Neuronal stem cell (in vitro differentiated cells): ENCODE results near the gene TCFL5.

Experiments
- DNase-seq: peaks from one replicate; pipeline ENCODE4 v3.0.0-alpha.2; 2013; ENCODE audit warnings: low spot score
- H2AFZ ChIP-seq: one replicate; pipeline ENCODE4 v1.6.1; 2013; ENCODE audit warnings: mild to moderate bottlenecking, low read length, inconsistent platforms
- H2AK5ac ChIP-seq: 2 replicates; pipeline ENCODE4 v1.6.1; 2013; ENCODE audit warnings: low read depth, mild to moderate bottlenecking, inconsistent platforms, low read length, moderate library complexity, mixed read lengths
- H2BK120ac ChIP-seq: 2 replicates; pipeline ENCODE4 v1.6.1; 2013; ENCODE audit warnings: low read depth, mild to moderate bottlenecking, inconsistent platforms, low read length, moderate library complexity, mixed read lengths
- H2BK12ac ChIP-seq: one replicate; pipeline ENCODE4 v1.6.1; 2013; ENCODE audit warnings: low read length, inconsistent platforms
- H2BK15ac ChIP-seq: 2 replicates; pipeline ENCODE4 v1.6.1; 2013; ENCODE audit warnings: mild to moderate bottlenecking, low read length, inconsistent platforms, mixed read lengths
- H2BK5ac ChIP-seq: one replicate; pipeline ENCODE4 v1.6.1; 2013; ENCODE audit warnings: inconsistent platforms, mild to moderate bottlenecking, low read length, moderate library complexity
- H3K14ac ChIP-seq: one replicate; pipeline ENCODE4 v1.6.1; 2013; ENCODE audit warnings: low read length, inconsistent platforms
- H3K18ac ChIP-seq: 2 replicates; pipeline ENCODE4 v1.6.1; 2013; ENCODE audit warnings: low read length, inconsistent platforms
- H3K23ac ChIP-seq: 2 replicates; pipeline ENCODE4 v1.6.1; 2013; ENCODE audit warnings: low read depth, mild to moderate bottlenecking, mixed read lengths, low read length, inconsistent platforms; ENCODE audit not compliant: poor library complexity
- H3K27ac ChIP-seq: replicated peaks from 3 replicates; pipeline ENCODE4 v1.5.1; 2013; ENCODE audit warnings: low read length, inconsistent platforms
- H3K27me3 ChIP-seq, 3 experiments: 2 replicates each; pipeline ENCODE4 v1.6.1; 2013; ENCODE audit warnings: low read length in 3 of 3, mild to moderate bottlenecking in 2 of 3, inconsistent platforms in 1 of 3, low read depth in 1 of 3, mixed read lengths in 1 of 3, moderate library complexity in 1 of 3; ENCODE audit not compliant: control insufficient read depth in 3 of 3, insufficient read depth in 3 of 3
- H3K36me3 ChIP-seq, 2 donors: replicated peaks in 1 of 2; 2 replicates each; pipeline ENCODE4 v1.6.1; 2013; ENCODE audit warnings: low read length in 2 of 2; ENCODE audit not compliant: control insufficient read depth in 2 of 2, insufficient read depth in 2 of 2
- H3K4ac ChIP-seq: 2 replicates; pipeline ENCODE4 v1.6.1; 2013; ENCODE audit warnings: inconsistent platforms, mild to moderate bottlenecking, low read length, moderate library complexity
- H3K4me1 ChIP-seq, 2 donors: 1 replicate in 1 of 2; 2 replicates in 1 of 2; pipeline ENCODE4 v1.6.1; 2013; ENCODE audit warnings: low read length in 2 of 2, low read depth in 1 of 2; ENCODE audit not compliant: control insufficient read depth in 2 of 2, insufficient read depth in 1 of 2
- H3K4me2 ChIP-seq: one replicate; pipeline ENCODE4 v1.6.1; 2013; ENCODE audit warnings: mild to moderate bottlenecking, low read length, inconsistent platforms; ENCODE audit not compliant: insufficient read depth, poor library complexity, severe bottlenecking
- H3K4me3 ChIP-seq, 2 donors: 2 replicates each; pipeline ENCODE4 v1.5.1; 2013; ENCODE audit warnings: low read length in 2 of 2, mild to moderate bottlenecking in 2 of 2, inconsistent platforms in 1 of 2, moderate library complexity in 1 of 2
- H3K79me1 ChIP-seq: one replicate; pipeline ENCODE4 v1.6.1; 2013; ENCODE audit warnings: low read depth, mild to moderate bottlenecking, inconsistent platforms, low read length, moderate library complexity
- H3K9ac ChIP-seq: one replicate; pipeline ENCODE4 v1.6.1; 2013; ENCODE audit warnings: mild to moderate bottlenecking, low read depth, low read length, inconsistent platforms; ENCODE audit not compliant: poor library complexity
- H3K9me3 ChIP-seq, 2 donors: replicated peaks in 1 of 2; 2 replicates each; pipeline versions ENCODE3 to v1.6.1; 2013; ENCODE audit warnings: low read length in 2 of 2, mild to moderate bottlenecking in 2 of 2, inconsistent platforms in 1 of 2, low read depth in 1 of 2, mixed read lengths in 1 of 2, moderate library complexity in 1 of 2; ENCODE audit not compliant: control insufficient read depth in 2 of 2, insufficient read depth in 1 of 2
- H4K8ac ChIP-seq: one replicate; pipeline ENCODE4 v1.6.1; 2013; ENCODE audit warnings: low read depth, mild to moderate bottlenecking, inconsistent platforms, low read length, moderate library complexity
- H4K91ac ChIP-seq: one replicate; pipeline ENCODE4 v1.6.1; 2013; ENCODE audit warnings: low read length, low read depth, mild to moderate bottlenecking, inconsistent platforms; ENCODE audit not compliant: poor library complexity
- WGBS, 2 donors: extraction: QIAGEN DNeasy Blood & Tissue Kit; methylation state at CpG; one replicate each; pipeline ENCODE4 v1.1.7; 2013; ENCODE audit warnings: missing lambda C conversion rate in 2 of 2, mixed read lengths in 1 of 2; ENCODE audit not compliant: insufficient read length in 2 of 2, insufficient replicate concordance in 1 of 2; ENCODE audit errors: extremely low coverage in 2 of 2; 5-methylcytosine and 5-hydroxymethylcytosine counted together

Gene TCFL5

GRCh38 chr20:62908971-62909791 lies 47.6 kb upstream of the TCFL5 start:
- no peak overlapping the region for H2AK5ac ChIP-seq
- no peak overlapping the region for H3K27ac ChIP-seq
- no peaks in the 10 kb centered on the region for H3K9me3 ChIP-seq
- no peak overlapping the region for H3K4ac ChIP-seq
- H2BK15ac ChIP-seq = no peak overlapping the region
- H3K18ac ChIP-seq = no peak overlapping the region
- H3K27me3 ChIP-seq = no peaks in the 10 kb centered on the region
- DNase-seq = no peak
- H4K91ac ChIP-seq = no peak overlapping the region
- H3K36me3 ChIP-seq = peaks cover 68 to 99% of the 10 kb centered on the region in 2 donors
- H3K14ac ChIP-seq = no peak overlapping the region
- no peak overlapping the region for H2BK12ac ChIP-seq
- no peak overlapping the region for H3K4me3 ChIP-seq
- H3K23ac ChIP-seq = no peak overlapping the region
- no CpG with 5 or more reads among the region's 18 CpGs for WGBS, 2 donors
- no peak overlapping the region for H2BK5ac ChIP-seq
- H3K79me1 ChIP-seq = peaks cover 13% of the 10 kb centered on the region
- peaks cover 0 to 4% of the 10 kb centered on the region in 2 donors for H3K4me1 ChIP-seq
- H3K4me2 ChIP-seq = no peak overlapping the region
- H2AFZ ChIP-seq = no peak overlapping the region
- H2BK120ac ChIP-seq = no peak overlapping the region
- no peak overlapping the region for H3K9ac ChIP-seq
- H4K8ac ChIP-seq = no peak overlapping the region

GRCh38 chr20:62907384-62908317 lies 46.0 kb upstream of the TCFL5 start:
- Histone ChIP-seq H4K91ac (no peak overlapping the region), H2AFZ (no peak overlapping the region), H2BK12ac (no peak overlapping the region), H3K4me3 (no peak overlapping the region), H2AK5ac (no peak overlapping the region), H3K14ac (no peak overlapping the region), H2BK15ac (no peak overlapping the region), H3K27me3 (no peaks in the 10 kb centered on the region), H3K9ac (no peak overlapping the region), H3K4me1 (no peaks in the 10 kb centered on the region), H3K4ac (no peak overlapping the region), H2BK5ac (no peak overlapping the region), H4K8ac (no peak overlapping the region), H3K27ac (no peak overlapping the region), H3K18ac (no peak overlapping the region), H3K9me3 (no peaks in the 10 kb centered on the region), H2BK120ac (no peak overlapping the region), H3K36me3 (peaks cover 73 to 100% of the 10 kb centered on the region in 2 donors), H3K79me1 (peaks cover 11% of the 10 kb centered on the region), H3K23ac (no peak overlapping the region), H3K4me2 (no peak overlapping the region)
- no peak for DNase-seq
- no CpG with 5 or more reads among the region's 16 CpGs for WGBS, 2 donors

- H3K4me2 ChIP-seq = no peak overlapping the region
- no peak overlapping the region for H3K27ac ChIP-seq
- peak overlapping the region; percentile 11 for H2BK5ac ChIP-seq
- no peaks in the 10 kb centered on the region for H3K4me1 ChIP-seq
- H3K36me3 ChIP-seq = peaks cover 73 to 100% of the 10 kb centered on the region in 2 donors
- H2BK15ac ChIP-seq = no peak overlapping the region
- no peak overlapping the region for H3K18ac ChIP-seq
- no CpG with 5 or more reads among the region's 31 CpGs for WGBS, 2 donors
- H4K8ac ChIP-seq = no peak overlapping the region
- H4K91ac ChIP-seq = no peak overlapping the region
- no peak overlapping the region for H3K4me3 ChIP-seq
- no peak overlapping the region for H2AFZ ChIP-seq
- no peak overlapping the region for H3K4ac ChIP-seq
- DNase-seq = no peak
- no peak overlapping the region for H3K14ac ChIP-seq
- no peaks in the 10 kb centered on the region for H3K27me3 ChIP-seq
- H2AK5ac ChIP-seq = no peak overlapping the region
- H3K9me3 ChIP-seq = no peaks in the 10 kb centered on the region
- peaks cover 7% of the 10 kb centered on the region for H3K79me1 ChIP-seq
- no peak overlapping the region for H2BK120ac ChIP-seq
- no peak overlapping the region for H3K23ac ChIP-seq
- H3K9ac ChIP-seq = no peak overlapping the region
- no peak overlapping the region for H2BK12ac ChIP-seq
These were observed 45.2 kb upstream of the TCFL5 start for GRCh38 chr20:62906647-62907375.
